HG03571 (cell line): Measurements from ENCODE around the gene DGKG.

Experiments
- ATAC-seq: cut with Tn5 transposase; IDR thresholded peaks from one replicate; pipeline ENCODE4 v1.9.1; 2021; ENCODE audit not compliant: unreplicated experiment

Gene DGKG

GRCh38 chr3:186281176-186281575, 80.9 kb downstream of the DGKG start:
- ATAC-seq = no peak

- no peak for ATAC-seq
These were observed 81.3 kb downstream of the DGKG start for GRCh38 chr3:186280737-186281136.

GRCh38 chr3:186277268-186277909, 84.6 kb downstream of the DGKG start:
- ATAC-seq = no peak

GRCh38 chr3:186275436-186275835, 86.6 kb downstream of the DGKG start:
- no peak for ATAC-seq

- ATAC-seq = no peak
These were observed 88.4 kb downstream of the DGKG start for GRCh38 chr3:186273586-186273985.

GRCh38 chr3:186270701-186271100, 91.3 kb downstream of the DGKG start:
- no peak for ATAC-seq

- no peak for ATAC-seq
These were observed 93.2 kb downstream of the DGKG start for GRCh38 chr3:186268616-186269448.

- ATAC-seq = no peak
These were observed 94.3 kb downstream of the DGKG start for GRCh38 chr3:186267758-186268157.

GRCh38 chr3:186264608-186265400, 97.2 kb downstream of the DGKG start:
- ATAC-seq = no peak

- no peak for ATAC-seq
These were observed 100.4 kb downstream of the DGKG start for GRCh38 chr3:186261638-186262037.

GRCh38 chr3:186260726-186261125, 101.3 kb downstream of the DGKG start:
- no peak for ATAC-seq

GRCh38 chr3:186259612-186260383, 102.2 kb downstream of the DGKG start:
- peak; percentile 70 for ATAC-seq

GRCh38 chr3:186258968-186259367, 103.1 kb downstream of the DGKG start:
- no peak for ATAC-seq

GRCh38 chr3:186257866-186258265, 104.2 kb downstream of the DGKG start:
- ATAC-seq = no peak

GRCh38 chr3:186255703-186256331, 106.2 kb downstream of the DGKG start:
- no peak for ATAC-seq

- peak; percentile 78 for ATAC-seq
These were observed 107.1 kb downstream of the DGKG start for GRCh38 chr3:186254676-186255650.

- ATAC-seq = no peak
These were observed 110.0 kb downstream of the DGKG start for GRCh38 chr3:186251948-186252619.

GRCh38 chr3:186248850-186249249, 113.2 kb downstream of the DGKG start:
- ATAC-seq = no peak
